Measurements from ENCODE around the gene NAPSA.

The NAPSA gene

GRCh38 chr19:50383852-50384684 is 18.6 kb upstream of the NAPSA start, which contains the start of gene POLD1:
TSS of gene POLD1 (plus strand) at chr19:50384347. CDS start at chr19:50398852, 14,505 bp downstream.
- peak; percentile 97 for DNase-seq (ENCODE audit: low spot score)

GRCh38 chr19:50383001-50383851 is 17.8 kb upstream of the NAPSA start:
- peak; percentile 17 for DNase-seq (ENCODE audit: low spot score)

- no peak for DNase-seq (ENCODE audit: low spot score)
These were observed 16.7 kb upstream of the NAPSA start for GRCh38 chr19:50381881-50382729.

- no peak for DNase-seq (ENCODE audit: low spot score)
These were observed 15.3 kb upstream of the NAPSA start for GRCh38 chr19:50380751-50381151.

- no peak for DNase-seq (ENCODE audit: low spot score)
These were observed 14.7 kb upstream of the NAPSA start for GRCh38 chr19:50380137-50380536.

- no peak for DNase-seq (ENCODE audit: low spot score)
These were observed 14.2 kb upstream of the NAPSA start for GRCh38 chr19:50379602-50380001.

- DNase-seq (ENCODE audit: low spot score): no peak
These were observed 13.4 kb upstream of the NAPSA start for GRCh38 chr19:50378863-50379236.

- DNase-seq (ENCODE audit: low spot score): no peak
These were observed 12.9 kb upstream of the NAPSA start for GRCh38 chr19:50378169-50378862.

GRCh38 chr19:50377517-50377916 is 12.1 kb upstream of the NAPSA start:
- DNase-seq (ENCODE audit: low spot score): no peak

GRCh38 chr19:50377051-50377461 is 11.6 kb upstream of the NAPSA start:
- peak; percentile 67 for DNase-seq (ENCODE audit: low spot score)

GRCh38 chr19:50376166-50377050 is 11.0 kb upstream of the NAPSA start, which contains the start of gene NR1H2:
TSS of gene NR1H2 (plus strand) at chr19:50376457. CDS start at chr19:50377606, 1,149 bp downstream.
- peak; percentile 85 for DNase-seq (ENCODE audit: low spot score)

GRCh38 chr19:50371914-50372475 is 6.6 kb upstream of the NAPSA start:
- no peak for DNase-seq (ENCODE audit: low spot score)

GRCh38 chr19:50368649-50369570 is 3.5 kb upstream of the NAPSA start:
- DNase-seq (ENCODE audit: low spot score): peak; percentile 81

GRCh38 chr19:50362656-50363424 is 2.6 kb downstream of the NAPSA start:
- DNase-seq (ENCODE audit: low spot score): no peak

GRCh38 chr19:50362030-50362412 is 3.4 kb downstream of the NAPSA start:
- DNase-seq (ENCODE audit: low spot score): no peak

- peak; percentile 39 for DNase-seq (ENCODE audit: low spot score)
These were observed 4.0 kb downstream of the NAPSA start for GRCh38 chr19:50361290-50362029.

- no peak for DNase-seq (ENCODE audit: low spot score)
These were observed 6.1 kb downstream of the NAPSA start for GRCh38 chr19:50359328-50359818.
